Fibroblast of pulmonary artery (primary cell): Measurements from ENCODE around the gene SDE2.
"Not testable (repeated sequence)": the region's sequence is repeated elsewhere in the genome, so short reads cannot be mapped to it uniquely, and the experiment has no call there.

Source experiments
- DNase-seq: peaks from one replicate; pipeline ENCODE4 v3.0.0-alpha.2; 2010; ENCODE audit warnings: low read depth
- H3K4me3 ChIP-seq: replicated peaks from 2 replicates; pipeline ENCODE4 v1.5.1; 2011; ENCODE audit warnings: low read depth, mild to moderate bottlenecking, control low read depth, low read length, moderate library complexity
- TF ChIP-seq, protein P1 (sequence below): IDR thresholded peaks from 2 replicates; pipeline ENCODE4 v1.5.1; 2011; ENCODE audit warnings: mild to moderate bottlenecking, control low read depth, low read length, inconsistent platforms; ENCODE audit errors: missing control alignments

Gene SDE2

DNA sequence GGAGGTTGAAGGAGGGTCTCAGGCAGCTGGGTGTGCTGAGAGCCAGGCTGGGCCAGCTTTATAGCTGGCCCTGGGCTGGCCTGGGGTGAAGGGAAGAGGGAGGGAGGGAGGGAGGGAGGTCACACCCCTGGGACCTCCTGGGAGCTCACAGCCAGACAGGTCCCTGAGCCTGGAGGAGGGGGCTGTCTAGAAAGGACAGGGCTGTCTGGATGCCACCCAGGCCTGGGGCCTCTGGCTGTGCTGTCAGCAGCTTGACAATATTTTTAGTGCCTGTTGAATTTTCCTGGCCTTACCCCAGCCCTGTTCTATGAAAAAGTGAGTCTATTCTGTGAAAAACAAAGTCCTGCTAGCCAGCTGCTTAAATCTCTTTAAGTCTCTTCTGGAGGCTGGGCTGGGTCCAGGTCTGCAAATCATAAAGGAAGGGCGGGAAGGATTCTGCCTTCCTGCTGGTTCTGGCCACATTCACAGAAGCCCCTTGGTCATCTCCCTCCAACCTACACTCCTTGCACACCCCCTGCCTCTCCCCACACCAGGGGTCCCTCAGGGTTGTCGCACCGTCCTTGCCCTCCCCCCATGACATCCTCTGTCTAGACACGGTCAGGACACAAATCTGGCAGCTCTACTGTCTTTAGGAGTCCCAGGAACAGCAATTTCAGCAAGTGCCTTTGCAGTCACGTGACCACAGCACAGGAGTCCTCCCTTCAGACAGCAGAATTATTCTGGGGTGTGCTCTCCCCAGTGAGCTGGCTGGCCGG is 57.8 kb downstream of the SDE2 start, which contains the start of gene LEFTY2:
LEFTY2 (minus strand) TSS at position 34 of the 755 bp plus-strand sequence. CDS start 80 bp downstream, outside the sequence.
- no peak for DNase-seq
- no peak within 1 kb of the TSS for H3K4me3 ChIP-seq
- TF ChIP-seq, protein P1, sequence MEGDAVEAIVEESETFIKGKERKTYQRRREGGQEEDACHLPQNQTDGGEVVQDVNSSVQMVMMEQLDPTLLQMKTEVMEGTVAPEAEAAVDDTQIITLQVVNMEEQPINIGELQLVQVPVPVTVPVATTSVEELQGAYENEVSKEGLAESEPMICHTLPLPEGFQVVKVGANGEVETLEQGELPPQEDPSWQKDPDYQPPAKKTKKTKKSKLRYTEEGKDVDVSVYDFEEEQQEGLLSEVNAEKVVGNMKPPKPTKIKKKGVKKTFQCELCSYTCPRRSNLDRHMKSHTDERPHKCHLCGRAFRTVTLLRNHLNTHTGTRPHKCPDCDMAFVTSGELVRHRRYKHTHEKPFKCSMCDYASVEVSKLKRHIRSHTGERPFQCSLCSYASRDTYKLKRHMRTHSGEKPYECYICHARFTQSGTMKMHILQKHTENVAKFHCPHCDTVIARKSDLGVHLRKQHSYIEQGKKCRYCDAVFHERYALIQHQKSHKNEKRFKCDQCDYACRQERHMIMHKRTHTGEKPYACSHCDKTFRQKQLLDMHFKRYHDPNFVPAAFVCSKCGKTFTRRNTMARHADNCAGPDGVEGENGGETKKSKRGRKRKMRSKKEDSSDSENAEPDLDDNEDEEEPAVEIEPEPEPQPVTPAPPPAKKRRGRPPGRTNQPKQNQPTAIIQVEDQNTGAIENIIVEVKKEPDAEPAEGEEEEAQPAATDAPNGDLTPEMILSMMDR = no peak

DNA sequence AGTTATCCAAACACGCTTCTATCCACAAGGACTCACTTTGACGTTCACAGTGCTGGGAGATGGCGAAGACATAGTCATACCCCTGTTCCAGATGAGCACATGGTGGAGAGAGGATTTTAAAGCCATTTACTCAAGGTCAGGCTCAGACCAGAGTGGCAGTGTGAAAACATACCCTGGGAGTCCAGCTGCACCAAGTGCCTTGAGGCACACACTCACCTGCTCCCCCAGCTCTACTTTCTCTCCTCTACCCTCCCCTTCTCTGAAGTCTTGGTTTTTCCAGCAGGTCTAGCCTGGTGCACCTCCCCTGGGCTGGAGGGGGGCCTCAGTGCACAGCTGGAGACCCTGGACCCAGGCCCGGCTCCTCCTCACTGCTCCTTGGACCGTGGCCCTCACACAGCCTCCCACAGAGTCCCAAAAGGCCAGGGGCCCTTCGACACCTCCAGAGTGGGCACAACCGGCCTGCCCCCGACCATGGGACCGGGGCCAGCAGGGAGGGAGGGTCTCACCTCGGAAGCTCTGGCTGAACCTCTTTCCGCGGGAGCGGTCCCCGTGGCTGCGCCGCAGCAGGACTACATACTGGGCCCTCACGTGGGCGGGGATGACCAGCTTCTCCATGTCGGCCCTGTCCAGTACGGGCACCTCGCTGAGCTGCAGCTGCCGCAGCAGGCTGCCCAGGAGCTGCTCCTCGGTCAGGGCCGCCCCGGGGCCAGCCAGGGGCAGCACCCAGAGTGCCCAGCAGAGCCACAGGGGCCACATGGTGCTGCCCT is 58.6 kb downstream of the SDE2 start:
- no peak for DNase-seq
- TF ChIP-seq, protein P1 = no peak
- no peak overlapping the region for H3K4me3 ChIP-seq

DNA sequence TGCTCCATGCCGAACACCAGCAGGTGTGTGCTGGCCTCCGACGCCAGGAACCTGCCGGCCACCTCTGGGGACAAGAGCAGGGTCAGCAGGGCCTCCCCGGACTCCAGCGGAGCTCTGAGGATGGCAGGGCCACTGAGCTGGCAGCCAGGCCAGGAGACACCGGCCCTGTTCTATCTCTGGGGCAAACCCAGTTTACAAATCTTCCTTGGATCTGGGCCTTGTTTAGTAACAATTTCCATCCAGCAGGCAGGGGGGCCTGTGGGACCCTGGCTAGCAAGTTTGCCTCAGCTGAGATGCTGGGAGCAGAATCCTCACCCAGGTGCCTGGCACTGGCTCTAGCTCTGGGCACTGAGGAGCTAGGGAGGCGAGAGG is 59.2 kb downstream of the SDE2 start:
- not testable (repeated sequence) for H3K4me3 ChIP-seq, DNase-seq

DNA sequence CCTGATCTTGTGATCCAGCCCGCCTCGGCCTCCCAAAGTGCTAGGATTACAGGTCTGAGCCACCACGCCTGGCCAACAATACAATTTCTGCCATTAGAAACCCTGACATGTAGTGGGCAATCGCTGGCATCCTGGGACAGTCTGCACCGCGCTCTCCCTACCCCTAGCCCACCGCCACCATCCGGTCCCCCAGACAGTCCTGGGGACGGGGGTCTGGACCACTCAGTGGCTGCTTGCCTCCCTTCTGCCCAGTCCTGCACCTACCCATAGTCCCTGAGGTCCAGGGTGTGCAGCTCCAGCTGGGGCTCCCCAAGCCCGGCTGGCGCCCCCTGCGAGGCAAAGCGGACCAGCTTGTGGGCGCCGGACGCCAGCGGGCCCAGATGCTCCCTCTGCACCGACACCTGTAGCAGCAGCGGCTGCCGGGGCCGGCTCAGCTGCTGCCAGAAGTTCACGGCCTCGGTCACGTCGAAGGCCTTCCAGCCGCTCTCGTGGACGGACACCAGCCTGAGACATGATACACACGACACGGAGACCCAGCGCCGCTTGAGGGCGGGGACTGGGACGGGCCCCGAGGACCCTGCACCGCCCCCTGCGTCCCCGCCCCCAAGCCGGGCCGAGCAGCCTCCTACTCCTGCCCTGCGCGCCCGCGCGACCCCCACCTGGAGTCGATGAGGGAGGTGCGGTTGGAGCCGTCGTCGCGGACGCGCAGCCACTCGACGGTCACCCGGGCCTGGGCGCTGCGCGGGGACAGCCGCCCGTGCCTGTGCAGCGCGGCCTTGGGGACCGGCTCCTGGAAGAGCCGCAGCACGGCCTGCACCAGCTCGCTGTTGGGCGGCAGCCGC is 59.8 kb downstream of the SDE2 start:
- not testable (repeated sequence) for H3K4me3 ChIP-seq, DNase-seq

DNA sequence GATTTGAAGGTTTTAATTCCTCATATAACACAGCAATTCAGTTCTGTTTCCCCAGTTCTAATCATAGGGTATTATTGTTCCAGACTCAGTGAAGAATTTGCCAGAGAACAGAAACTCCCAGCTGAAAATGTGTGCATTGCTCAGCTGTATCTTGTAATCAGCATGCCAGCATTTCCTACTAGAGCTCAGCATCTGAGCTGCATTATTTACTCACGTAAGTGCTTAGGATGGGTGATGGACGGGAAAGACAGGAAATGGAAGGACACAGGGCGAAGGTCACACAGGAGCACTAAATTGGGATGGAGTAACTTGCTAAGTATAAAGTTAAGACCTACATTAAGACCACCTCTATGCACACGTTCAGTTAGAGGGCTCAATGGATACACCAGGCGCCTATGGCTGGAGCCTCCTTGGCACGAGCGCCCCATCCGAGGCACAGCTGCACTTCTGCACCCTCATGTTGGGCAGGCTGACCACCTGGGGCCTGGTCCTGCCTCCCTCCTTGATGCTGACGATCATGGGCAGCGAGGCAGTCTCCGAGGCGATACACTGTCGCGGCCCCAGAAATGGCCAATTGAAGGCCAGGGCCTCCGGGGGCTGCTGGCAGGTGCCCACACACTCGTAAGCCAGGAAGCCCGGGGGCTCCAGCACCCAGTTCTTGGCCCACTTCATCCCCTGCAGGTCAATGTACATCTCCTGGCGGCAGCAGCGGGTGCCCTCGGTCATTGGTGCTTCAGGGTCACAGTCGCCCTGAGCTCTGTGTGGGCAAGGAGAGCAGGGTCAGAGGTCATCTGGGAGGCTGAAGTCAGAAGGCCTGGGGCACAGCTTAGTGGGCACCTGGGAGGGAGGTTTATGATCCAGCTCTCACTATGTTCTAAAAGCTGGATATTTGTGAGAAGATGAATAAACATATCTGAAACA is 61.8 kb downstream of the SDE2 start:
- H3K4me3 ChIP-seq = no peak overlapping the region
- TF ChIP-seq, protein P1 = no peak
- no peak for DNase-seq

DNA sequence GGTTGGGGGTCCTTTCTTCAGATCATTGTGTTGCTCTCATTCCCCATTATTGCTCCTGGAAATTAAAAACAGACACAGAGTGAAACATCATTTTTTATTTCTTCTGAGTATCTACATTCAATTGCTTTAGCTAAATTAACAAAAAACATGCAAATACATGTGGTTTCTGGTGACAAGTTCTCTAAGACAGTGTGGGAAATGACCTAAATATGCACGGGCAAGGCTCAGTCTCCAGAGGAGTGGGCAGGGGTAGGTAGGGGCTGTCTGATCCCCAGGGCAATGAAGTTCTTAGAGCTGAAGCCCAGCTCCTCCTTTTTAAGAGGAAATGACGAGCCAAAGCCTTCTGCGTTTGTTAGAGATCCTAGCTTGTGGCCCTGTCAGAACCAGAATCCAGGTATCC is 62.6 kb downstream of the SDE2 start:
- TF ChIP-seq, protein P1 = no peak
- no peak for DNase-seq
- H3K4me3 ChIP-seq = no peak overlapping the region

DNA sequence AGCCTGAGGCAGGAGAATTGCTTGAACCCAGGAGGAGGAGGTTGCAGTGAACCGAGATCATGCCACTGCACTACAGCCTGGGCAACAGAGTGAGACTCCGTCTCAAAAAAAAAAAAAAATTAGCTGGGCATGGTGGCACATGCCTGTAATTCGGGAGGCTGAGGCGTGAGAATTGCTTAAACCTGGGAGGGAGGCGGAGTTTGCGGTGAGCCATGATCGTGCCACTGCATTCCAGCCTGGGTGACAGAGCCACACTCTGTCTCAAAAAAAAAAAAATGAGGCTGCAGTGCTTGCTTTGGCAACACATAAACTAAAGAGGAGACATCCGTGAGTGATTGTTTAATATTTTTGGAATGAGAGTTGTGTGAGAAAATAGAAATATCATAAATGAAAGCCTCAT is 63.1 kb downstream of the SDE2 start:
- not testable (repeated sequence) for H3K4me3 ChIP-seq, DNase-seq
